ENCODE data around the gene NHLRC4. TPM values are rescaled to one million over a fixed set of nuclear protein-coding genes. Genes with fewer than 3 reads are reported as not detected.

The NHLRC4 gene
- total and polyA plus RNA-seq, 2 of the 4 experiments (the other 2 are of a cell fraction) = 0.72 to 0.84 TPM

- CTCF ChIA-PET = no interaction called here
- Histone ChIP-seq H4K5ac (ENCODE audit: low read depth, low read length) (no peak overlapping the region), H3K56ac (ENCODE audit: extremely low read depth, insufficient read depth, low read length) (no peak overlapping the region), H4K91ac (ENCODE audit: insufficient read depth, low read depth, low read length) (no peak overlapping the region), H3K4me2 (ENCODE audit: low read depth, low read length) (no peak overlapping the region), H2AFZ (replicated peaks; ENCODE audit: low read length, poor library complexity) (no peak overlapping the region), H3K79me1 (ENCODE audit: low read depth in 1 of 2, low read length in 2 of 2) (peaks cover 7 to 71% of the 10 kb centered on the region in 2 experiments; a peak in 3 of 4 replicates), H3K18ac (ENCODE audit: low read depth, low read length) (no peak overlapping the region), H3K4me3 (ENCODE audit: insufficient read depth, low read depth, low read length) (no peak overlapping the region), H2BK15ac (ENCODE audit: low read depth, low read length) (no peak overlapping the region), H2BK120ac (ENCODE audit: low read depth, low read length) (no peak overlapping the region), H2BK20ac (ENCODE audit: low read depth, low read length) (no peak overlapping the region), H3K9ac (ENCODE audit: low read depth, low read length) (no peak overlapping the region), H3K27ac (ENCODE audit: insufficient read depth, low read length) (no peak overlapping the region), H3K23ac (ENCODE audit: low read depth, low read length) (no peak overlapping the region), H3K9me3 (ENCODE audit: control insufficient read depth, insufficient read depth, low read length) (no peaks in the 10 kb centered on the region), H4K20me1 (ENCODE audit: insufficient read depth, low read length) (peaks cover 72% of the 10 kb centered on the region), H4K8ac (ENCODE audit: low read depth in 2 of 2, low read length in 2 of 2) (no peak overlapping the region), H2AK5ac (ENCODE audit: low read depth, low read length) (no peak overlapping the region), H3K9me1 (ENCODE audit: insufficient read depth, low read length) (peaks cover 8% of the 10 kb centered on the region; the same call in 1 of the 2 replicates), H3K14ac (replicated peaks; ENCODE audit: low read depth, low read length) (no peak overlapping the region), H2BK5ac (ENCODE audit: low read depth, low read length, poor library complexity, severe bottlenecking) (no peak overlapping the region), H2AK9ac (replicated peaks; ENCODE audit: low read depth, low read length, poor library complexity) (no peak overlapping the region), H3K36me3 (ENCODE audit: control insufficient read depth, insufficient read depth, low read length) (peaks cover 15% of the 10 kb centered on the region; the same call in 1 of the 2 replicates), H3K4ac (ENCODE audit: low read depth, low read length) (no peak overlapping the region), H3K27me3 (ENCODE audit: control insufficient read depth, insufficient read depth, low read length) (no peaks in the 10 kb centered on the region), H3K4me1 (ENCODE audit: control insufficient read depth, insufficient read depth, low read length) (peaks cover 14% of the 10 kb centered on the region)
- BruUV-seq (replicated peaks) = no TSS peak
- POLR2A ChIA-PET (ENCODE audit: unreplicated experiment) = no interaction called here
- ATAC-seq (ENCODE audit: low read depth) = no peak
- WGBS, 2 experiments (ENCODE audit: extremely low coverage in 2 of 2, insufficient read length in 1 of 2) = 83% methylated on average over 29 of the region's 30 CpGs; no CpG with 5 or more reads in 1 of the 2 experiments
- no peak for TF ChIP-seq CEBPB (IDR thresholded peaks at IDR 0.05; ENCODE audit: low read depth, low read length)
- no peak for TF ChIP-seq MXI1 (IDR thresholded peaks at IDR 0.05; ENCODE audit: borderline replicate concordance, low read depth, low read length)
- DNase-seq = no peak
- intact Hi-C loops (cut with micrococcal nuclease) (no loop called here), in situ Hi-C loops (cut with MboI; ENCODE audit: low sequenced_read_pairs) (no loop called here), dilution Hi-C loops (cut with HindIII; ENCODE audit: low sequenced_read_pairs, unreplicated experiment) (no loop called here)
These were observed 33.2 kb upstream of the NHLRC4 start for GRCh38 chr16:533391-534123.
